ENCODE measurements around the gene LRRFIP1. TPM values are rescaled to one million over a fixed set of nuclear protein-coding genes. Genes with fewer than 3 reads are reported as not detected.

The LRRFIP1 gene
- 37.0 TPM for polyA plus RNA-seq (2012; ENCODE audit: low read depth, missing spikeins)

GRCh38 chr2:237627441-237628246, at the start of gene LRRFIP1:
TSS of gene LRRFIP1 (plus strand) at chr2:237627587. CDS start at chr2:237627645, 58 bp downstream.
- FAIRE-seq (no peak), DNase-seq (ENCODE audit: insufficient read length, low spot score) (peak; percentile 35)
- TF ChIP-seq SPI1 (IDR thresholded peaks at IDR 0.05; ENCODE audit: low read depth, low read length) = no peak
- TF ChIP-seq POLR2AphosphoS5 (IDR thresholded peaks at IDR 0.05; ENCODE audit: low read depth, low read length) = no peak
- TF ChIP-seq TAF1 (IDR thresholded peaks at IDR 0.05; ENCODE audit: low read depth, low read length) = no peak
- no peak for TF ChIP-seq POU2F2 (IDR thresholded peaks at IDR 0.05; ENCODE audit: low read depth, low read length)
- no peak for TF ChIP-seq PAX5 (IDR thresholded peaks at IDR 0.05; ENCODE audit: insufficient read depth, low read length, severe bottlenecking)
- no peak for TF ChIP-seq POLR2A (IDR thresholded peaks at IDR 0.05; ENCODE audit: low read depth, low read length)

GRCh38 chr2:237577956-237578870, 49.2 kb upstream of the LRRFIP1 start:
- FAIRE-seq = no peak
- TF ChIP-seq PAX5 (IDR thresholded peaks at IDR 0.05; ENCODE audit: insufficient read depth, low read length, severe bottlenecking) = no peak
- TF ChIP-seq POLR2AphosphoS5 (IDR thresholded peaks at IDR 0.05; ENCODE audit: low read depth, low read length) = no peak
- no peak for TF ChIP-seq POU2F2 (IDR thresholded peaks at IDR 0.05; ENCODE audit: low read depth, low read length)
- TF ChIP-seq POLR2A (IDR thresholded peaks at IDR 0.05; ENCODE audit: low read depth, low read length) = no peak
- TF ChIP-seq TAF1 (IDR thresholded peaks at IDR 0.05; ENCODE audit: low read depth, low read length) = no peak
- TF ChIP-seq SPI1 (IDR thresholded peaks at IDR 0.05; ENCODE audit: low read depth, low read length) = no peak
- DNase-seq (ENCODE audit: insufficient read length, low spot score) = no peak

GRCh38 chr2:237581326-237581725, 46.1 kb upstream of the LRRFIP1 start:
- no peak for DNase-seq (ENCODE audit: insufficient read length, low spot score)
- FAIRE-seq = no peak
- no peak for TF ChIP-seq POU2F2 (IDR thresholded peaks at IDR 0.05; ENCODE audit: low read depth, low read length)
- no peak for TF ChIP-seq SPI1 (IDR thresholded peaks at IDR 0.05; ENCODE audit: low read depth, low read length)
- no peak for TF ChIP-seq POLR2AphosphoS5 (IDR thresholded peaks at IDR 0.05; ENCODE audit: low read depth, low read length)
- TF ChIP-seq TAF1 (IDR thresholded peaks at IDR 0.05; ENCODE audit: low read depth, low read length) = no peak
- TF ChIP-seq POLR2A (IDR thresholded peaks at IDR 0.05; ENCODE audit: low read depth, low read length) = no peak
- TF ChIP-seq PAX5 (IDR thresholded peaks at IDR 0.05; ENCODE audit: insufficient read depth, low read length, severe bottlenecking) = no peak

GRCh38 chr2:237581751-237582746, 45.3 kb upstream of the LRRFIP1 start:
- peak; percentile 48 for DNase-seq (ENCODE audit: insufficient read length, low spot score)
- peak; percentile 87 for FAIRE-seq
- no peak for TF ChIP-seq POLR2A (IDR thresholded peaks at IDR 0.05; ENCODE audit: low read depth, low read length)
- TF ChIP-seq TAF1 (IDR thresholded peaks at IDR 0.05; ENCODE audit: low read depth, low read length) = no peak
- no peak for TF ChIP-seq POU2F2 (IDR thresholded peaks at IDR 0.05; ENCODE audit: low read depth, low read length)
- no peak for TF ChIP-seq SPI1 (IDR thresholded peaks at IDR 0.05; ENCODE audit: low read depth, low read length)
- TF ChIP-seq PAX5 (IDR thresholded peaks at IDR 0.05; ENCODE audit: insufficient read depth, low read length, severe bottlenecking) = no peak
- TF ChIP-seq POLR2AphosphoS5 (IDR thresholded peaks at IDR 0.05; ENCODE audit: low read depth, low read length) = no peak

- DNase-seq (ENCODE audit: insufficient read length, low spot score) (no peak), FAIRE-seq (no peak)
- TF ChIP-seq SPI1 (IDR thresholded peaks at IDR 0.05; ENCODE audit: low read depth, low read length) (no peak), POLR2AphosphoS5 (IDR thresholded peaks at IDR 0.05; ENCODE audit: low read depth, low read length) (no peak), POLR2A (IDR thresholded peaks at IDR 0.05; ENCODE audit: low read depth, low read length) (no peak), TAF1 (IDR thresholded peaks at IDR 0.05; ENCODE audit: low read depth, low read length) (no peak), PAX5 (IDR thresholded peaks at IDR 0.05; ENCODE audit: insufficient read depth, low read length, severe bottlenecking) (no peak), POU2F2 (IDR thresholded peaks at IDR 0.05; ENCODE audit: low read depth, low read length) (no peak)
These were observed 43.7 kb upstream of the LRRFIP1 start for GRCh38 chr2:237583385-237584295.

- DNase-seq (ENCODE audit: insufficient read length, low spot score) = no peak
- TF ChIP-seq POLR2A (IDR thresholded peaks at IDR 0.05; ENCODE audit: low read depth, low read length) = no peak
- TF ChIP-seq PAX5 (IDR thresholded peaks at IDR 0.05; ENCODE audit: insufficient read depth, low read length, severe bottlenecking) = no peak
- TF ChIP-seq TAF1 (IDR thresholded peaks at IDR 0.05; ENCODE audit: low read depth, low read length) = no peak
- no peak for TF ChIP-seq POLR2AphosphoS5 (IDR thresholded peaks at IDR 0.05; ENCODE audit: low read depth, low read length)
- TF ChIP-seq SPI1 (IDR thresholded peaks at IDR 0.05; ENCODE audit: low read depth, low read length) = no peak
- no peak for TF ChIP-seq POU2F2 (IDR thresholded peaks at IDR 0.05; ENCODE audit: low read depth, low read length)
- no peak for FAIRE-seq
These were observed 41.7 kb upstream of the LRRFIP1 start for GRCh38 chr2:237585590-237586221.

GRCh38 chr2:237588044-237588696, 39.2 kb upstream of the LRRFIP1 start:
- no peak for TF ChIP-seq TAF1 (IDR thresholded peaks at IDR 0.05; ENCODE audit: low read depth, low read length)
- no peak for TF ChIP-seq POU2F2 (IDR thresholded peaks at IDR 0.05; ENCODE audit: low read depth, low read length)
- TF ChIP-seq PAX5 (IDR thresholded peaks at IDR 0.05; ENCODE audit: insufficient read depth, low read length, severe bottlenecking) = no peak
- no peak for TF ChIP-seq POLR2AphosphoS5 (IDR thresholded peaks at IDR 0.05; ENCODE audit: low read depth, low read length)
- TF ChIP-seq SPI1 (IDR thresholded peaks at IDR 0.05; ENCODE audit: low read depth, low read length) = no peak
- TF ChIP-seq POLR2A (IDR thresholded peaks at IDR 0.05; ENCODE audit: low read depth, low read length) = no peak
- no peak for DNase-seq (ENCODE audit: insufficient read length, low spot score)
- no peak for FAIRE-seq
